HG02610 (cell line): ENCODE measurements around the gene RBPJ.
"Not testable (repeated sequence)": the region's sequence is repeated elsewhere in the genome, so short reads cannot be mapped to it uniquely, and the experiment has no call there.

ENCODE experiments used
- ATAC-seq: cut with Tn5 transposase; IDR thresholded peaks from one replicate; pipeline ENCODE4 v1.9.1; 2021; ENCODE audit warnings: mild to moderate bottlenecking, moderate library complexity; ENCODE audit not compliant: unreplicated experiment

Gene RBPJ

DNA sequence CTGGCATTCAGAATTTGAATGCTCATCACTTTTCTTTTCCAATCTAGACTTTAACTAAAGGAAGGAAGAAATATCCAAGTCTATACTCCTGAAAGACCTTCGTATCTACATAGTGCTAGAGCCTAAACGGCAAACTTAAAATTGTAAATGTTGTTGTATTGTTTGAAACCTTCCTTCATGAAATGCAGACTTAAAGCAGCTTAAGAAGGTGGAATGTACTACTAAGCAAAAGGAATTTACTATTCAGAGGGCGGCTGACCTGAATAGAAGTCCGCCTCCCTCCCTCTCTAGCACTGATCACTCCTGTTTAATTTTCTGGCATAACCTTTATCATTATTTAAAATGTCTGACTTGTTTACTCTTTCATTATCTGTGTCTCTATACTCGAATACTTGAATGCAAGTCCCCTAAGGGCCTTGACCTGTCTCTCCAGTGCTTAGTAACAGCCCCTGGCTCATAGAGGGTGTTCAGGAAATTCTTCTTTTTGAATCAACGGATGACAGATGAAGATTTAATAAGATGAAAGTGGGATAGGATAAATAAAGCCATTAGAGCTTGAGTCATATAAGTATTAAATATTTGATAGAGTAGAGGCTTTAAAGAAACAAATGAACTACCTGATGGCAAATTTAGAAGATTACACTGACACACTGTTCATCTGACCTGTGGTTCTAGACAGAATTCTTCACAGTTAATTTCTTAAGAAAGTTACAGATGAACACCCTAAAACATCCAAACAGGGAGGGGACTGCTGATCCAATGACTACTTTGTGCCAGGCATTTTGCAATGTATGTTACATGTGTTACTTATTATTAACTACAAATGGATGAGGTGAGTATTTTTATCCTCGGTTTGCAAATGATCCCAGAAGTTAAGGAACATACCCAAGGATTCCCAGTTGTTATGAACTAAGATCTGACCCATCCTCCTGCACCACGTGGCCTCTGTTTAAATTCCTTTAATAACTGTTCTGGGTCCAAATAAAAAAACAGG is 20.2 kb upstream of the RBPJ start:
- no peak for ATAC-seq

- no peak for ATAC-seq
These were observed 18.5 kb upstream of the RBPJ start for GRCh38 chr4:26302031-26302899.

DNA sequence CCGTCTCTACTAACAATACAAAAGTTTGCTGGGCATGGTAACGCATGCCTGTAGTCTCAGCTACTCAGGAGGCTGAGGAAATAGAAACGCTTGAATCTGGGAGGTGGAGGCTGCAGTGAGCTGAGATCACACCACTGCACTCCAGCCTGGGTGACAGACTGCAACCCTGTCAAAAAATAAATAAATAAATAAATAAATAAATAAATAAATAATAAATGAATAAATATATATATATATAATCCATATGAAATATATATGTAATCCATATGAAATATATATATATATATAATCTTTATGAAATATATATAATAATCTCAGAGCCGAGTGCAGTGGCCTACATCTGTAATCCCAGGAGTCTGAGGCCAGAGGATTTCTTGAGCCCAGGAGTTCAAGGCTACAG is 17.8 kb upstream of the RBPJ start:
- no peak for ATAC-seq

DNA sequence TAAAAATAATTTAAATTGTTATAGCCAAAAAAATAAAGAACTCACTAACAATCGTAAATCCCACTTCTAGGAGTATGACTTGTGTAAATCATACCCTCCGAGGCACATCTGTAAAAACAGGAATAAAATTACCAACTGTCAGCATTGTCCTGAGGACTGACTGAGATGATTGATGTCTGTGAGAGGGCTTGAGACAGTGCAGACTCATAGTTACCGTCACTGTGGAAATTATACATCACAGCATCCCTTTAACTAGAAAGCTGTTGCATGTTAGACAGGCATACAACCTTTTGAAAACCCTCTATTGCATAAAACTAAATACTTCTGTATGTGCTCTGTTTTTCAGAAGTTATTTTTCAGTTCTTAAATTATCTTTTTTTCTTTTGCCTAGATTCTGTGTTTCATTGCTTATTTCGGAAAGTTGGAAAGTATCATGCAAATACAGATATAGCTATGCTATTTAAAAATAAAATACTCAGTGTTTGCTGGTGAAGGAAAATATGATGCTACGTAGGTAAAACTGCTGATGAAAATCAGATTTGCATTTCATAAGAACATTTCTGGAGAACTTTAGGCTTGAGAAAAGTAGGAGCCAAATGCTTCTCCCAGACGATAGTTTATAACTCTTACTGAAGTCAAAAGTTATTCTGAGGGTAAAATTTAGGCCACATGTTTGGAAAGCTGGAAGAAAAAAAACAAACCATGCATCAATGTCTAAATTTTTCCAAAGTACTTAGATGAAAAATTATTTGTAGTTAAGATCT is 13.6 kb upstream of the RBPJ start:
- ATAC-seq, result no peak

GRCh38 chr4:26308568-26308967 is 12.2 kb upstream of the RBPJ start:
- no peak for ATAC-seq

GRCh38 chr4:26310264-26310663 is 10.6 kb upstream of the RBPJ start:
- ATAC-seq, result no peak

GRCh38 chr4:26311633-26312032 is 9.2 kb upstream of the RBPJ start:
- ATAC-seq, result no peak

GRCh38 chr4:26315316-26315932 is 5.4 kb upstream of the RBPJ start:
- not testable (repeated sequence) for ATAC-seq

GRCh38 chr4:26317766-26318165 is 3.0 kb upstream of the RBPJ start:
- ATAC-seq, result no peak

DNA sequence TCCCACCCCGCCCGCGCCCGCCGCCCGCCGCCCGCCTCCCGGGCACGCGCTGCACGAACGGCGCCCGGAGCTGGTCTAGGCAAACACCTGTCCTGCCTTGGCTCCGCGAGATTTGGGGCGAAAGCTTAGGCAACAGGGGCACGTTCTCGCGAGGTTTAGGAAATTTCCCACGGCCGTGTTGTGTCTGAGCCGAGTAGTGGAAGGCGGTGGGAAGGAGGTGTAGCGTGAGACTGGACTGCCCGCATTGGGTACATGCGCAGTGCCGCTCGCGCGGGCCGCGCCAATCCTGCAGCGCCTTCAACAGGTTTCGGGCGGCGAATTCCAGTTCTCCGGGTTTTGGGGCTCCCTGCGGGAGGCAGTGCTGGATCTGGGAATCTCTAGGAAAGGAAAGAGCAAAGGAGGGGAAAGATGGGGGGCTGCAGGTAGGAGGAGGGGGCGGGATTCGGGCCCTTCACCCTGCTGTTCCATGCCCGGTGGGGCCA is 1.3 kb upstream of the RBPJ start:
- peak; percentile 66 for ATAC-seq

GRCh38 chr4:26319949-26320537 is 771 bp upstream of the RBPJ start:
- ATAC-seq, result peak; percentile 25

DNA sequence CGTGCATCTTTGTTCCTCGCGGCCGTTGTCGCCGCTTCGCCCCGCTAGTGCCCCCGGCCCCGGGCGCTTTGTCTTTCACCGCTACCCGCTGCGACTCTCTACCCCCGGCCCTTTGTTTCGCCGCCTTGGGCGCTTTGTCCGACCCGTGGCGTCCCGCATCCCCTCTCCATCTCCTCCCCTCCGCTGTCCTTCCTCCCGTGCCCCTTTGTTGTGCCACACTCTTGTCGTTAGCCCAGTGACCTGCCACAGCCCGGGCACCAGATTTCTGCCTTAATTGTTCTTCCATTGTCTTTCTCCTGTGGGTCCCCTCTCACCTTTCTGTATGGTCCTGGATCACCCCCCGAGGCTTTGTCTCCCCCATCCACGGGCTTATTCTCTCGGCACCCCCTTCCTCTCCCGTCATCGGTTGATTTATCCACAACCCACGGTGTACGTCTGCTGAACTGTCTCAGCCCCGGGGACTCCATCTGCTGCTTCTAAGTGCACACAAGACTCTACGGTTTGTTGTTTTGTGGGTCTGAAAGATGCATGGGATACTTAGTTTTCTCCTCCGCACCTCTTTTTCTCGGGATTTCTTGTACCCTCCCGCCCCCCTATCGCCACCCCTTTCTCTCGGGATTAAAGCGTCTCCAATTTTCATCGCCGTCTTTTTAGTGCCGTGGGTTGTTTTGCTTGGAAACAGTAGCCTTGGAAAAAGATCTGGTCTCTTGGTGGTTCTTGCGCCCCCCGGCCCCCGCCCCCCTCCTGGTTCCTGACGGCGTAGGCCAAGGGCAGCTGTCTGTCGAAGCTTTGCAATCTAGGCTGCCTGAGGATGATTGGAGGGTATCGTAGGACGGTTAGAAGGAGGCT is 783 bp downstream of the RBPJ start:
- ATAC-seq, result no peak

DNA sequence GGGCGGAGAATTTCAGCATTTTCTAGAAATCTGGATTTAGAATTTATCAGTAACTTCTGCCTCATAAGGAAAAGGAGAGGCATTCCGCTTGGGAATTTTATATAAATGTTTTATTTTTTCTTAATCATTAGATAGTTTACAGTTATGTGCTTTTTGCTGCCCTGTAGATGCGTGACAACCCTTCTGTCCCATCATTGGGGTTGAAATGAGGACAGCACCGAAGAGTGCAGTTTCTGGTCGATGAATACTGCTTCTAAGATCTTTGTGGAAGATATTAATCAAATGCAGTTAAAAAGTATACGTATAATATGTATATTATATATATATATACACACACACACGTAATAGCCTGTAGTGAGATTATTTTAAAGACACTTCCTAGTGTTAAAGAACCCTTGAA is 1.5 kb downstream of the RBPJ start:
- ATAC-seq, result no peak

GRCh38 chr4:26323821-26324220 is 3.0 kb downstream of the RBPJ start:
- ATAC-seq, result no peak

- no peak for ATAC-seq
These were observed 4.4 kb downstream of the RBPJ start for GRCh38 chr4:26325191-26325590.

DNA sequence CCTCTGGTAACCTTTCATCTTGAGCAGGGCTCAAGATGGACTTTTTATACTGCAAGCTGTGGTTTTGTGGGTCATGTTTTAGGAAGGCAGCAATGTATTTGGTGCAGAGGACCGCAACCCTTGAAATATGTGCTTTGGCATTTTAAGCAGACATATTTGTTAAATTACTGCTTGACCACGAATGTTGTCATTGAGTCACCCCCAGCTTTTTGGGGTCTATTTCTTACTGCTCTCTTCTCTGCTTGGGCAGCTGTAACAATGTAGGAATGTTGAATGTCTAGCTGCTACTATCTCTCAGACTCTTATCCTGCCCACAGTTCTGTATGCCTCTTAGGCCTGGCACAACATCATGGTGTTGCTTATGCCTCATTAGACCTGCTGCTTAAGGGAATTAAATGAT is 6.0 kb downstream of the RBPJ start:
- ATAC-seq, result no peak

GRCh38 chr4:26330186-26330787 is 9.5 kb downstream of the RBPJ start:
- ATAC-seq, result peak; percentile 70

- ATAC-seq, result no peak
These were observed 10.1 kb downstream of the RBPJ start for GRCh38 chr4:26330946-26331345.
